Brain microvascular endothelial cell (primary cell): ENCODE measurements around the gene TTPAL.
A peak's percentile ranks its signal among the peaks of the same experiment; 100 is the strongest.

Experiments
- DNase-seq: peaks from one replicate; pipeline ENCODE4 v3.0.0-alpha.2; 2020
- H3K27ac ChIP-seq: fragments of 250-450 bp; sonication (Bioruptor Pico); 2 replicates; pipeline ENCODE4 v1.5.1; 2020; ENCODE audit warnings: mild to moderate bottlenecking, moderate library complexity
- H3K27me3 ChIP-seq: fragments of 250-450 bp; sonication (Bioruptor Pico); replicated peaks from 2 replicates; pipeline ENCODE4 v1.5.1; 2020; ENCODE audit warnings: mild to moderate bottlenecking
- H3K36me3 ChIP-seq: fragments of 250-450 bp; sonication (Bioruptor Pico); replicated peaks from 2 replicates; pipeline ENCODE4 v1.5.1; 2020; ENCODE audit warnings: mild to moderate bottlenecking
- H3K4me3 ChIP-seq: 2 replicates; pipeline ENCODE4 v1.5.1; 2011; ENCODE audit warnings: low read depth, mild to moderate bottlenecking, control low read depth, low read length, moderate library complexity
- in situ Hi-C: cut with HindIII; loops from 2 replicates; pipeline ENCODE4 v1.10.0; 2017; ENCODE audit warnings: low sequenced_read_pairs, low pct_ligation_motif_present
- TF ChIP-seq, protein P1 (sequence below): IDR thresholded peaks from 2 replicates; pipeline ENCODE4 v1.5.1; 2011; ENCODE audit warnings: low read depth, mild to moderate bottlenecking, moderate library complexity, low read length, control low read depth, inconsistent platforms; ENCODE audit errors: missing control alignments

TTPAL gene

GRCh38 chr20:44455126-44455525, 20.5 kb upstream of the TTPAL start:
- no peak overlapping the region for H3K27ac ChIP-seq
- no peak for DNase-seq
- H3K36me3 ChIP-seq: no peaks in the 10 kb centered on the region
- H3K27me3 ChIP-seq: no peaks in the 10 kb centered on the region
- in situ Hi-C loops: no loop called here
- no peak overlapping the region for H3K4me3 ChIP-seq
- TF ChIP-seq, protein P1, sequence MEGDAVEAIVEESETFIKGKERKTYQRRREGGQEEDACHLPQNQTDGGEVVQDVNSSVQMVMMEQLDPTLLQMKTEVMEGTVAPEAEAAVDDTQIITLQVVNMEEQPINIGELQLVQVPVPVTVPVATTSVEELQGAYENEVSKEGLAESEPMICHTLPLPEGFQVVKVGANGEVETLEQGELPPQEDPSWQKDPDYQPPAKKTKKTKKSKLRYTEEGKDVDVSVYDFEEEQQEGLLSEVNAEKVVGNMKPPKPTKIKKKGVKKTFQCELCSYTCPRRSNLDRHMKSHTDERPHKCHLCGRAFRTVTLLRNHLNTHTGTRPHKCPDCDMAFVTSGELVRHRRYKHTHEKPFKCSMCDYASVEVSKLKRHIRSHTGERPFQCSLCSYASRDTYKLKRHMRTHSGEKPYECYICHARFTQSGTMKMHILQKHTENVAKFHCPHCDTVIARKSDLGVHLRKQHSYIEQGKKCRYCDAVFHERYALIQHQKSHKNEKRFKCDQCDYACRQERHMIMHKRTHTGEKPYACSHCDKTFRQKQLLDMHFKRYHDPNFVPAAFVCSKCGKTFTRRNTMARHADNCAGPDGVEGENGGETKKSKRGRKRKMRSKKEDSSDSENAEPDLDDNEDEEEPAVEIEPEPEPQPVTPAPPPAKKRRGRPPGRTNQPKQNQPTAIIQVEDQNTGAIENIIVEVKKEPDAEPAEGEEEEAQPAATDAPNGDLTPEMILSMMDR: no peak

DNA sequence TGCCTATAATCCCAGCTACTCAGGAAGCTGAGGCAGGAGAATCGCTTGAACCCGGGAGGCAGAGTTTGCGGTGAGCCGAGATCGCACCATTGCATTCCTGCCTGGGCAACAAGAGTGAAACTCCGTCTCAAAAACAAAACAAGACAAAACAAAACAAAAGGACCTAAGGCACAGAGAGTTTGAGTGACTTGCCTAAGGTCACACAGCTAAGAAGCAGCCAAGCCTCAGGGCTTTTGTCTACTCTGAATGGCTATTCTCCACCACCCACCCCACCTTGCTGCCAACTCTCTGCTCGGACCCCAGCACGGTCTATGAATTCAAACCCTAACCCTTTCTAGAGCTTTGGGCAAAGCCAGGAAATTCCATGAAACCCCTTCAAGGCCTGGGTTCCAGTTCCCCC, 19.1 kb upstream of the TTPAL start:
- in situ Hi-C loops: no loop called here
- TF ChIP-seq, protein P1: no peak

GRCh38 chr20:44457016-44457415, 18.7 kb upstream of the TTPAL start:
- in situ Hi-C loops: no loop called here
- Histone ChIP-seq H3K27ac (no peak overlapping the region), H3K36me3 (no peaks in the 10 kb centered on the region), H3K4me3 (no peak overlapping the region), H3K27me3 (no peaks in the 10 kb centered on the region)
- no peak for DNase-seq
- TF ChIP-seq, protein P1: no peak

More for the DNA sequence above, 19.1 kb upstream of the TTPAL start:
- no peak overlapping the region for H3K4me3 ChIP-seq
- DNase-seq: no peak
- no peaks in the 10 kb centered on the region for H3K36me3 ChIP-seq
- no peak overlapping the region for H3K27ac ChIP-seq
- H3K27me3 ChIP-seq: no peaks in the 10 kb centered on the region

DNA sequence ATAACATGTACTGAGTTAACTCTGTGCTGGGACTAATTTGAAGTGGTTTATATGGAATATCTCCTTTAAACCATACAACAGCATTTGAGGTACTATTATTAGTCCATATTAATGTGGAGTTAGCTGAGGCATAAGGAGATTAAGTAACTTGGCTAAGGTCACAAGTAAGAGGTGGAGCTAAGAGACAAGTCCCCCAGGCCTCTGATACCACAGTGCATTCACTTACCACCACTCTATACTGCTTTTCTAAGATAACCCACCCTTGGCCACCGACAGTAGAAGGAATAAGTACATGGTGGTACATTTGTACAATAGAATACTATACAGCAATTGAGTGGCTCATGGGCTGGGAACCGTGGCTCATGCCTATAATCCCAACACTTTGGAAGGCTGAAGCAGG, 16.4 kb upstream of the TTPAL start:
- Histone ChIP-seq H3K27me3 (no peaks in the 10 kb centered on the region), H3K4me3 (no peak overlapping the region), H3K36me3 (no peaks in the 10 kb centered on the region), H3K27ac (no peak overlapping the region)
- no peak for DNase-seq
- in situ Hi-C loops: no loop called here
- TF ChIP-seq, protein P1: no peak

- DNase-seq: no peak
- Histone ChIP-seq H3K27me3 (no peaks in the 10 kb centered on the region), H3K4me3 (no peak overlapping the region), H3K36me3 (no peaks in the 10 kb centered on the region), H3K27ac (no peak overlapping the region)
- in situ Hi-C loops: no loop called here
- TF ChIP-seq, protein P1: peak; percentile 41
Observed at GRCh38 chr20:44460795-44461141, 14.9 kb upstream of the TTPAL start.

GRCh38 chr20:44461142-44461802, 14.4 kb upstream of the TTPAL start:
- H3K27ac ChIP-seq: no peak overlapping the region
- in situ Hi-C loops: no loop called here
- no peak for DNase-seq
- TF ChIP-seq, protein P1: no peak
- no peaks in the 10 kb centered on the region for H3K36me3 ChIP-seq
- no peak overlapping the region for H3K4me3 ChIP-seq
- no peaks in the 10 kb centered on the region for H3K27me3 ChIP-seq
